NCI-H2227 (cell line): ENCODE results near the gene TNF.

ENCODE experiments used
- DNase-seq: peaks from one replicate; lab custom pipeline; 2025; ENCODE audit not compliant: unreplicated experiment; lab: John Stamatoyannopoulos, UW

Gene TNF

GRCh38 chr6:31543639-31544038 lies 31.7 kb upstream of the TNF start:
- DNase-seq, result no peak

- no peak for DNase-seq
Measured at GRCh38 chr6:31544676-31545075, 30.7 kb upstream of the TNF start.

GRCh38 chr6:31545291-31545690 lies 30.1 kb upstream of the TNF start:
- peak; percentile 41 for DNase-seq

GRCh38 chr6:31546339-31546957 lies 28.9 kb upstream of the TNF start, which contains the start of gene ATP6V1G2:
ATP6V1G2 (minus strand) TSS chr6:31546608; CDS start chr6:31546559, 49 bp downstream.
- peak; percentile 97 for DNase-seq

DNA sequence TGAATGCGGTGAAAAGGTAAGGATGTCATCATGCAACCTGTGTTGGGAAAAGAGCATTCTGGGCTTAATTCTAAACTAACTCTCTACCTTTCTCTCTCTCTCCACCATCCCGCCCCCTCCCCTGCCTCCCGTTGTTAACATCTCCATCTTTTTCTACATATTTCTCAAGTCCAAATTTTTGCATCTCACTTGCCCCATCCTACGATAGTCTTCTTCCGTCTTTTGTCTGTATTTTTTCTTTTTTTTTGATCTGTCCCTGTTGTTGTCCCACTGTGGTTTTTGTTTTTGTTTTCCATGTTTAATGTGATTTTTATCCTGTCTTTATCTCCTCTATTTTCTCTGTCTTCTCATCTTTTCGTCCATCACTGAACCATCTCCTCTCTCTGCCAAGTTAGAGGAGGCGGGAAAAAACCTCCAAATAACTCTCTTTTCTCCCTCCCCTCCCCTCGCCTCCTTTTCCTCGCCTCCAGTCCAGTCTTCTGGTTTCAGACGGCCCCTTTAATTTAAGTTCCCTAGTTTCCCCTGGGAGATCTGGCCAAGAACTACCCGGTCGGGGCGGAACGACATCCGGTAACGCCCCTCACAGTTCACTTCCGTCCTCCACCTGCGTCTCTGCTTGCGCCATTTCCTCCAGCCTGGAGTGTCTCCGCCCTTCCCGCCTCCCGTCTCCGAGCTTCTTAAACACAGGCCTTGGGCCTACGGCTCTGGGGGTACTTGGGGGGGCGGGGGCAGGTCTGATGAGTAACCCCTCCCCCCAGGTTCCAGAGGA lies 28.2 kb upstream of the TNF start, which contains the start of gene NFKBIL1:
Gene NFKBIL1 (plus strand): TSS at position 651 of the 769 bp plus-strand sequence. CDS start 87 bp downstream, at position 738.
- peak; percentile 98 for DNase-seq

GRCh38 chr6:31547727-31548543 lies 27.4 kb upstream of the TNF start:
- peak; percentile 66 for DNase-seq

DNA sequence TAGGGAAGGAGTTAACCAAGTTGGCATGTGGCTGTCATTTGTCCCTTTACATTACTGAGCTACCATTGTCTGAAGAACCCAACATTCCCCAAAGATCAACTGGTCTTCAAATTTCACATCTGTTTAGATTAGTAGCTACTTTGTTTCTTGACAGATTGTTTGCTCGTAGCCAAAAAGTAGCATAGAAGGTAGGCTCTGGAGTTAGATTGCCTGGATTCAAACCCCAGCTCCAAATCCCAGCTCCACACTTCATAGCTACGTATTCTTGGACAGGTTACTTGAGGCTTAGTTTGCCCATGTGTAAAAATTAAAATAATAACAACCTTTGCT lies 26.9 kb upstream of the TNF start:
- no peak for DNase-seq

DNA sequence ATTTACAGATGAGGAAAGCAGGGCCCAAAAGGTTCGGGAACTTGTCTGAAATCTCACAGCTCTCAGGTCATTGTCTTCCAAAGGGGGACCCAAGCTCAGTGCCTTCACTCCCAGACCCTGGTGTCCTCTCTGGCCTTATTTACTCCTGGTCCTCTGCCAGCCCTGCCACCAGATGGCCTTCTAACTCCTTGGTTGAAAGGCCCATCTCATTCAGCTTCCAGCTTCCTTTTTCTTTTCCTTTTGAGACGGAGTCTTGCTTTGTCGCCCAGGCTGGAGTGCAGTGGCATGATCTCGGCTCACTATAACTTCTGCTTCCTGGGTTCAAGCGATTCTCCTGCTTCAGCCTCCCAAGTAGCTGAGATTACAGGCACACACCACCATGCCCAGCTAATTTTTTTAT lies 24.0 kb upstream of the TNF start:
- DNase-seq, result peak; percentile 30

DNA sequence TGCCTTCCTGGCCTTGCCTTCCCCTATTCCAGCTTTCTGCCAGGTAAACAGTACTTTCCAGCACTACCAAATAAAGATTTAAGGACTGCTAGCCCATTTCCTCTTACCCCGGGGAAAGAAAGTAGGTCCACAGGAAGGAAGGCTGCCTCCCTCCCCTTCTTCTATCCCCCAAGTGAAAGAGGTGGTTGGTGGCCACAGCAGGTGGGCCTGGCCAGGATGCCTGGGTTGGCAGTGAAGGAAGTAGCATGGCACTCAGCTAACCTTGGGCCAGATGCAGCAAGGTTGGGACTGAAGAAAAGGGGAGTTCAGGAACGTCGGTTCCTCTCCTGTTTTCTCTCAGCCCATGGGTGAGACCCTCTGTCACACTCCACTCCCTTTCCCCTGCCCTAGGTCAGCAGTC lies 19.1 kb upstream of the TNF start:
- no peak for DNase-seq

- no peak for DNase-seq
Measured at GRCh38 chr6:31557443-31558317, 17.7 kb upstream of the TNF start.

GRCh38 chr6:31558318-31558625 lies 17.1 kb upstream of the TNF start:
- DNase-seq, result no peak

DNA sequence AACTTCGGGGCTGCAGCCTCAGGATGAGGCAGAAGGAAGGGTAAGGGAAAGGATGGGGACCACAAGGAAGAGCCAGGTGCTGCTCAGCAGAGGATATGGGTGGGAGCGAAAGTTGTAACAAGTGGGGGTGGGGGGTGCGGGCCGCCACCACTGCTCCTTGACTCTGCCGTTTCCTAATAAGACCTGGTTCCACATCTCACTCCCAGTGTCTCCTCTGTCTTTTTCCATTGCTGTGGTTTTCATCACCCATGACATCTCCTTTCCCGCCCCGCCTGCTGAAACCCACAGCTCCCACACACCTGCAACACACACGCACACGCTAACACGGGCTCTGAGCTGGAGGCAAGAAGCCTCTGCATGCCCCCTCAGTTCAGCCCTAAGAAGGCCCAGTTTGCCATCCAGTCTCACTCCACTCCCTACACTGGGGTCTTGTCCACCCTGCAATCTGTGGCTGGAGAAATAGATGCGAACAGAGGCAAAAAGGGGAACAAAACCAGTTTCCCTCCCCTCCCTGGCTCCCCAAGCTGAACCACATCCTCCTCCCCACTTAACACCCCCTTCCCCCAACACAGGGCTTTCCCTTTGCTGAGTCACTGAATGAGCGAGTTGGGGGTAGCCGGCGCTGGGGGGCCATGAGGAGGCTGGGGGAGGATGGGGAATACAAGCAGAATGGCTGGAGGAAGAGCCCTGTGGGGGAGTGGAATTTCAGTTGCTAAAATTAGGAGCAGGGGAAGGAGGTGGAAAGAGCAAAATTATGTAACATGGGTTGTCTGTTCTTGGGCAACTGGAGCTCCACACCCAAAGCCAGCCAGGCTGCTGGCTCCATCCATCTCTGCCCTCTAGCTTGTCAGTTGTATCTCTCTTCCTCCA lies 16.5 kb upstream of the TNF start:
- DNase-seq, result no peak

DNA sequence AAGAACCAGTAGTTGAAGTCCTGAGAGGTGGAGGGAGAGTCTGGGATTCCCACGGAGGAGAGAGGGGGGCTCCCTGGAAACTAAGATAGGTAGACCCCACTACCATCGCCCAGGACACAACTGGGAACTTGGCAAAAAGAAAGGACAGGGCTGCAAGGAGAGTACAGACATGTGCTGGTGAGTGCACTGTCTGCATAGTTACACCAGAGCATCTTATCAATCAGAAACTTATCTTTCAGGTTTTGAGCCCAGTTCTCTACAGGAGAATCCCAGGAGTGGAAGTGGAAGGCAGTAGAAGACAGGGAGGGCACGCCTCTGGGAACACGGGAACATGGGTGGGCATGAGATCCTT lies 15.8 kb upstream of the TNF start:
- no peak for DNase-seq

GRCh38 chr6:31559958-31560696 lies 15.2 kb upstream of the TNF start:
- no peak for DNase-seq

DNA sequence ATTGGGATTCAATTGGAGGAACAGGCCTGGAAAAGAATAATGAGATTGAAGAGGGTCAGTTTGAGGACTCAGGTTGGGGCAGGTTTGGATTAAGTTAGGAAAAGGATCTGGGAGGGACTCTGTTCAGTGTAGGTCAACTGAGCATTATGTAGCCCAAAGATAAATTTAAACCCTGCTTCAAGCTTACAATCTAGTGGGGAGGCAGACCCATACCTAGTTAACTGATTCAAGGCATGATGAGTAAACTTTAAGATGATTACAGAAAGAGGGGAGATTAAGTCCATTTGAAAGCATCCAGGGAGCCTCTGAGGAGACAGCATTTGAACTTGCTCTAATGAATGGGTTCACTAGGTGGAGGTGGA lies 14.7 kb upstream of the TNF start:
- no peak for DNase-seq

DNA sequence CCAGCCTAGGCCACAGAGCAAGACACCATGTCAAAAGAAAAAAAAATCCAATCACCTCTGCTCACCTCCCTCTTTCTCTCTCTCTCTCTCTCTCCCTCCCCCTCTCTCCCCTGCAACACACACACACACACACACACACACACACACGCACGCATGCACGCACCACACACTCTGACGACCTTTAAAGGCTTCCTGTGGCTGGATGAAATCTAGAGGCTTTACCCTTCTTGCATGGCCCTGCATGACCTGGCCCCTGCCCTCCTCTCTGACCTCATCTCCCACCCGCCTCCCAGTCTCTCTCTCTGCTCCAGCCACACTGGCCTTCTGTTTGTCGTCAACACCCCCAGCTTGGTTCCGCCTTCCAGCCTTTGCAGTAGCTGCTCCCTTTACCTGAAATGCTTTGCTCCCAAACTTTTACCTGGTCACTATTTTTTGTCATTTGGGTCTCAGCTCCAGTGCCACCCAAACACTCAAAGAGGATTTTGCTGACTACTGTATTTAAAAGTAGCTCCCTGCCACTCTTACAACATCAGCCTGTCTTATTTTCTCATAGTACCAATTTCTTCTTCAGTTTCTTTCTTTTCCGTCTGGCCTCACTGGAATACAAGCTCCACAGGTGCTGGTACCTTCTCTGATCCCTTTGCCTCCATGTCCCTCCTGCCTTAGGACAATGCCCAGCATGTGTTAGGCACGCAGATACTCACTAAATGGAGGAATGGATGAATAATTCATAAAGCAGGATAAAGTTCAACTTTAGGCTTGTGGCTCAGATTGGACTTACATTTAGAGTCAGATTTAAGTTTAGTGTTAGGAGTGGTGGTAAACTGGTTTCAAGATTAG lies 7.6 kb upstream of the TNF start:
- DNase-seq, result no peak

DNA sequence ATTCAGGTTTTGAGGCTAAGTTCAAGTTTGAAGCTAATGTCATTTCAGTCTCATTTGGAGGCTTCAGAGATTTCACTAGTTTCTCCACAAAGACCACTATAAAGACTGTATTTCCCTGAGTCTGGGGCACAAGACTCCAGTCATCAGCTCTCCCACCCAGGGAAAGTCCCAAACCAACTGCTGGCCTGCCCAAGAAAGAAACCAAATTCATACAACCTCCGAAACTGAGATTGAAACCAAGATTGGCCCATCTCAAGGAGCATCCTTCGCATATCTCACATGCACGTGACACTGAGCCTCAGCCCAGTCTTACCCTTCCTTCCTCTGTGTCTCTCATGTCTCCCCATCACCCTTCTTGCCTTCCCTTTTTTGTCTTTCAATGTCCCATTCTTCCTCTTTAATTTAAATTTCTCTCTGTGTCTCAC lies 6.8 kb upstream of the TNF start:
- no peak for DNase-seq

DNA sequence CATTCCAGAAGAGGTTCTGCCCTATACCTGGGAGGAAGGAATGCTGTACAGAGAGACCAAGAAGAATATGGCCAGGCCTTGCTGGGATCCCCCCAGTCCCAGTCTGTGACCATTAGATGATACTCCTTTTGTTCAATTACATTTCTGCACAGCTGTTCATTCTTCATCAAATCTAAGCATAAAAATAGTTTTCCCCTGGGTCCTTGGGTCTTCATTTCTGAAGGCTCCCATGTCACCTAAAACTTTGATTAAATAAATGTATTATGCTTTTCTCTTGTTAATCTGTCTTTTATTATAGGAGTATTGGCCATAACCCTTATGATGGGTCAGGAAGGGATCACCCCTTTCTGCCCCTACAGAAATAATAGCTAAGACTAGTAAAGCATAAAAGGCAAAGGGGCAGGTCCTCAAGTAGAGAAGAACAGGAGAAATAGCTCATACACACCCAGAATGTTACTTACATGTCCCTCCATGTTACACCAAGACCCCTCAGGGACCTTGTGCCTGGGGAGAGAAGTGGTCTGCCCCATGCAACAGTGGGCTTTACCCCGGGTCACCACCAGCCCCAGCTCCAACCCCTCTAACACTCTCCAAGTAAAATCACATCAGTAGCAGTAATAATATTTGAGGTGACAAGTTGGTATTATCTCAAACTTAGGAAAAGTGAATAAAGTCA lies 5.4 kb upstream of the TNF start:
- DNase-seq, result no peak
